UCSD-AML1 (cell line): Measurements from ENCODE around the gene NFIB.

ENCODE experiments used
- DNase-seq: peaks from one replicate; lab custom pipeline; 2025; ENCODE audit not compliant: unreplicated experiment; lab: John Stamatoyannopoulos, UW

Gene NFIB

GRCh38 chr9:14192556-14192955 is 121.4 kb downstream of the NFIB start:
- no peak for DNase-seq

GRCh38 chr9:14191512-14191911 is 122.4 kb downstream of the NFIB start:
- DNase-seq: no peak

DNA sequence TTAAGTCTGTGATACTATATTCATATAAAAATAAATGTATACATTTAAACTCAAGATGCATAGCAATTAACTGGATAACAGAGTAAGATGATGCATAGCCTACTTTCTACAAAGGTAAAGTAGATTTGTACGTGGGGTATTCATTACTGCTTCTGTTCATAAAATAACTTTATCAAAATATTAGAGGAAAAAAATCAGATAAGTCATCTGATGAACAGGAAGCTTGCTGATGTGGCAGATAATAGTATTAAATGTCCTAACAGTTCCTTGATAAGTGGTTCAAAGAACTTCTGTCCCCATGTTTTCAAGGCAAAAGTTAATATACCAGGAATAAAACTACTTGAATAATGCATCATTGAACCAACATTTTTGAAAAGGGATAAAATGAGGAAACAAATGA is 123.7 kb downstream of the NFIB start:
- no peak for DNase-seq

- no peak for DNase-seq
Measured at GRCh38 chr9:14189578-14189977, 124.4 kb downstream of the NFIB start.

GRCh38 chr9:14189146-14189545 is 124.8 kb downstream of the NFIB start:
- DNase-seq: no peak

GRCh38 chr9:14188538-14188937 is 125.4 kb downstream of the NFIB start:
- no peak for DNase-seq

DNA sequence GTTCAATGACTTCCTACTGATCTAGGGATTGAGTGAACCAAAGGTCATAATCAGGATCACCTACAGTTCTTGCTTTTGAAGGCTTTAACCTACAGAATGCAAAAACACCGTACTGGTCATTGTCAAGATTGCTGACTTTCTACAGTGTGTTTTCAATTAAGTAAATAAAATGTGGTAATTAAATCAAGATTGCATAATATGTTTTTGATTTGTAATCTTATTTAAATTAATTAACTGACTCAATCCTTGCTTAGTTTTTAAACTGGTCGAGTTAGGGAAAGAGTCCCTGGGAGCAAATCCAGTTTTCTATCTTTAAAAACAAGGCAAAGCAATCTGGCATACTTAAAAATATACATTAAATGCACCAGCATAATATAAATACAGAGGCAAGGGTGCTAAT is 125.9 kb downstream of the NFIB start:
- no peak for DNase-seq

- DNase-seq: no peak
Measured at GRCh38 chr9:14186096-14186495, 127.8 kb downstream of the NFIB start.

- DNase-seq: no peak
Measured at GRCh38 chr9:14185016-14185415, 128.9 kb downstream of the NFIB start.

DNA sequence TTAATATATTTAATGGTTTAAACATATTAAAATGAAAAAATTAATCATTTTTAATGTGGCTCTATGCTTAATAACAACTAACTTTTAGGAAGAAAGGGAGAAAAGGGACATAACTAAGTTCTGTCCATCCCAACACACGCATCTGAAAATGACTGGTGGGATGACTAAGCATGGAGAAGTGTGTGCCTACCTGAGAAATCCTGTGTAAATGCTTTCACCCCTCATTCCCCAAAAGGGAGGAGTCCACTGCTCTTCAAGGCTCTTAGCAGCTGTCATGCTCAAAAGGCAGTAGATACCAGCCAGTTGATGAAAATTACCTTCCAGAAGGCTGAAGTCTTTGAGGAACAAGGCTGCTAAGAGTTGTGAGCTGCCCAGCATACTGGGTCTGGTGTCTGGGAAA is 130.9 kb downstream of the NFIB start:
- DNase-seq: no peak

- no peak for DNase-seq
Measured at GRCh38 chr9:14180960-14181537, 132.9 kb downstream of the NFIB start.

DNA sequence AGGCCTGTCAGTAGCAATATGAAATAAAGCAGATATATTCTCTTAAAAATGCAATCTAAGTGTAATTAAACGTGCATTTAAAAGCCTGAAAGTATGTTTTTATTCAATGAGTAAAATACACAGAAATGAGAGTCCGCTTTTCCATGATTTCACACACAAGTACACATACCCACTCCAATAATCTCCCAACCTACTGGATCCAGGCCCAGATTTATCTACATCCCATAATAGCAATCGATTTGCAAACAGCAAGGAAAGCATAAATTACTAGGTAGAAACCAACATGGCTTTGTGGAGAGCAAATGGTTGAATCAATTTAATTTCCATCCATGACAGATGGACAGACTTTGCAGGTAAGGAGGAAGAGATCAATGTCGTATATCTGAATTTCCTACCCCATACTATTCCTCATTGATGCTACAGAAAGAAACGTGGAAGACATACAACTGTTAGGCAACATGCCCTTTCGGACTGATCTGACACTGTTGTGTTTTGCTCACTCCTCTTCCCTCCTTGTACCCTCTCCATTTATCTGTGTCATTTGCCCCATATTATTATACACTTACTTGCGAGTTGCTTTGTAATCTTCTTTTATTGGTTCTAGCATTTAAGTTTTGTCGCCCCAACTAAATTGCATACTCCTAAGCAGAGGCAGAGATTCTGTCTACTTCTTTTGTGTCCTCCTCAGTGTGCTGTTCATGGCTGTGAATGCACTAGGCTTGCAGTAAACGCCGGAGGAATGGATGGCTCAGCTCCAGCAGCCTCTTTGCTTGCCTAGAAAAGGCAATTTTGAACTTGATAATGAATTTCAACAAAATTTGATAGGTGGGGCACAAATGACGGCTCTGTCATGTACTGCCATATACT is 133.6 kb downstream of the NFIB start:
- no peak for DNase-seq

GRCh38 chr9:14179449-14179848 is 134.5 kb downstream of the NFIB start:
- DNase-seq: no peak

GRCh38 chr9:14175778-14176177 is 138.2 kb downstream of the NFIB start:
- no peak for DNase-seq

GRCh38 chr9:14173713-14174112 is 140.2 kb downstream of the NFIB start:
- DNase-seq: no peak

GRCh38 chr9:14170973-14171596 is 142.9 kb downstream of the NFIB start:
- DNase-seq: no peak

DNA sequence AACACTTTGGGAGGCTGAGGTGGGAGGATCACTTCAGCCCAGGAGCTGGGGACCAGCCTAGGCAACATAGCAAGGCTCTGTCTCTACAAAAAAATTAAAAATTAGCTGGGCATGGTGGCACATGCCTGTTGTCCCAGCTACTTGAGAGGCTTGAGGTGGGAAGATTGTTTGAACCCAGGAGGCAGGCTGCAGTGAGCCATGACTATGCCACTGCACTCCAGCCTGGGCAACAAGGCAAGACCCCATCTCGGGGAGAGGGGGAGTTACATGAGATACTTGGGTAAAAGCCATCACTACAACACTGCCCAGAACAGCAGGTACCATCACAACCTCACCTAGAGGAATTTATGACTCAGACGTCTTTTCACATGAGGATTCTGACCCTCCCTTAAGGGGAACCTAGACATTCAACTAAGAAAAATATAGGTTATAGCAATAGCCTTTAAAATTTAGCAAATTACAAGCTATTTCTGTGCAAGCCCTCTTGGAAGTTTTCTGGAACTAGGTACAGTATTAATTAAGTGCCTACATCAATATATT is 143.5 kb downstream of the NFIB start:
- DNase-seq: no peak

DNA sequence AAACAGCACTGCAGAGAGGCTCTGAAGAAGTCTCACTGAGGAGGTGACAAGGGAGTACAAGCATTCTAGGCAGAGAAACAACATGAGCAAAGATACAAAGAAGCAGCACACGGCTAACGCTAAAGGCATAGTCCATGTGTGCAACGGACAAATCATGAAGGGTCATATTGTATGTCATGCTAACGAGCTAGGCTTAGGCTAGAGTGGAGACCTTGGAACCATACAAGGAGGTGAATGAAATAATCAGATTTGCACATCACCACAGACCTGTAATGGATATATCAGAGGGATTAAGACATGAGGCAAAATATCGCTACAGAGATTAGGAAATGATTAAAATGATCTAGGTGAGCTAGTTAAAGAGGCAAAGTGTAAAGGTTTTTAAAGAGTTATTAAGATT is 145.6 kb downstream of the NFIB start:
- no peak for DNase-seq

DNA sequence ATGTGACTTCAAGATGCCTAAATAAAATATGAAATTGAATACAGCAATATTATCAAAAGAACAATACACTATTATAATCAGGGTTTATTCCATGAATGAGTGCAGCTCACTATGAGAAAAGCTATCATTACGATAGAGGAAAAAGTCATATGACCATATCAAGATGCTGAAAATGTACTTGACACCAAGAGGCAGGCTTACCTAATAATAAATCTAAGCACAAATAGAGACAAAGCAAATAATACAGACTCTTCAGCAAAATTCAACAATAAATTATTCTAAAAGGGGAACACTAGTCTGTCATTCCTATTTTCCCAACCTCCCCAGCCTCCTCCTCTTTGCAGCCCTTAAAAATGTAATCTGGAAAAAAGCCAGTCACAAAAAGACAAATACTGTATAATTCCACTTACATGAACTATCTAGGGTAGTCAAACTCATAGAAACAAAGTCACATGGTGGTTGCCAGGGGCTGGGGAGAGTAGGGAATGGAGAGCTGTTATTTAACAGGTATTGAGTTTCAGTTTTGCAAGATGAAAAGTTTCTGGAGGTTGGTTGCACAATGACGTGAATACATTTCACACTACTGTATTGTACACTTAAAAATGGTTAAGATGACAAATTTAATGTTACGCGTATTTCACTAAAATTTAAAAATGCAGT is 148.4 kb downstream of the NFIB start:
- no peak for DNase-seq

DNA sequence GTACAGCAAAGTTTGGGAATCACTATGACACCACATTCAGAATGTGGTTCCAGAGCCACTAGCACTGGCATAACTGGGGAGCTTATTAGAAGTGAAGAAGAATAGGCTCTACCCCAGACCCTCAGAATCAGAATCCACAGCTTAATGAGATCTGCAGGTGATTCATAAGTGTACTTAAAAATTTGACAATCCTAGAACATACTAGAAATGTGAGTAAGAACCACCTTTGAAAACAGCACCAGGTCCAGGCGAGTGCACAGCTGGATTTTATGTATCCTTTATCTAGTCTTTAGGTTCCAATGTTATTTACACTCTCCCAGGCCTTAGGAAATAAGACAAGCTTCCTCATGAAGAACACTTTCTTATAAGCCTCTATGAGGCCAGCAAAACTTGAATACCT is 149.0 kb downstream of the NFIB start:
- no peak for DNase-seq

- no peak for DNase-seq
Measured at GRCh38 chr9:14159440-14160216, 154.3 kb downstream of the NFIB start.
